Effector memory CD4-positive, alpha-beta T cell (primary cell): ENCODE measurements around the gene MRAP.
"Not testable (repeated sequence)": the region's sequence is repeated elsewhere in the genome, so short reads cannot be mapped to it uniquely, and the experiment has no call there.

Experiments
- DNase-seq, 3 donors: peaks; one replicate each; pipeline ENCODE4 v3.0.0-alpha.2; 2020
- H3K27ac ChIP-seq: 2 replicates; pipeline ENCODE4 v1.7.0; 2013; ENCODE audit warnings: mild to moderate bottlenecking, low read length, moderate library complexity; ENCODE audit not compliant: insufficient read depth, poor library complexity, severe bottlenecking
- H3K27me3 ChIP-seq: replicated peaks from 2 replicates; pipeline ENCODE4 v1.7.0; 2013; ENCODE audit warnings: mild to moderate bottlenecking, low read length; ENCODE audit not compliant: insufficient read depth, control insufficient read depth, poor library complexity, severe bottlenecking
- H3K36me3 ChIP-seq: 2 replicates; pipeline ENCODE4 v1.7.0; 2013; ENCODE audit warnings: mild to moderate bottlenecking, low read length, moderate library complexity; ENCODE audit not compliant: control insufficient read depth, insufficient read depth
- H3K4me1 ChIP-seq: 2 replicates; pipeline ENCODE4 v1.7.0; 2013; ENCODE audit warnings: low read length, mild to moderate bottlenecking; ENCODE audit not compliant: control insufficient read depth, insufficient read depth, poor library complexity, severe bottlenecking
- H3K4me3 ChIP-seq: 2 replicates; pipeline ENCODE4 v1.7.0; 2013; ENCODE audit warnings: low read length, low read depth, mild to moderate bottlenecking; ENCODE audit not compliant: insufficient read depth, poor library complexity, severe bottlenecking
- H3K9me3 ChIP-seq: 2 replicates; pipeline ENCODE4 v1.7.0; 2013; ENCODE audit warnings: mild to moderate bottlenecking, low read length, moderate library complexity; ENCODE audit not compliant: control insufficient read depth
- total RNA-seq, 3 donors: gene quantifications; one replicate each; lab custom pipeline; 2026; lab: John Stamatoyannopoulos, UW

The MRAP gene
- total RNA-seq, result 0 reads per million in 3 donors

DNA sequence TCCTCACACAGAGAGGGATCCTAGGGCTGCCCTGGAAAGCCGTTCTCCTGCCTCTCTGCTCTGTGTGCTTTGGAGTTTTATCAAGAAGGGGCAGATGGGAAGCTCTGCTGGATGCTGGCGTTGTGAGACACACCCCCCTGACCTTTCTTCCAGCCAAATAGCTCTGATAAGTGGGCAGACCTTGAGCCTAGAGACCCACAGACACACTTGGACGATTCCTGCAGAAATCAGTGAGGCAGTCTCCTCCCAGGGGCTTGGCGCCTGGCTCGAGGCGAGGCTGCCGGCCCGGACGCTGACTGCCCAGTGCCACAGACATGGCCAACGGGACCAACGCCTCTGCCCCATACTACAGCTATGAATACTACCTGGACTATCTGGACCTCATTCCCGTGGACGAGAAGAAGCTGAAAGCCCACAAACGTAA, at the start of gene MRAP:
MRAP (plus strand) TSS at position 198 of the 424 bp plus-strand sequence; CDS start at position 315, 117 bp downstream.
- Histone ChIP-seq H3K4me3 (no peak within 1 kb of the TSS), H3K36me3 (no peaks in the 10 kb centered on the region), H3K27me3 (no peaks in the 10 kb centered on the region), H3K9me3 (no peaks in the 10 kb centered on the region), H3K27ac (no peak within 1 kb of the TSS), H3K4me1 (no peaks in the 10 kb centered on the region)
- DNase-seq, result no peak

DNA sequence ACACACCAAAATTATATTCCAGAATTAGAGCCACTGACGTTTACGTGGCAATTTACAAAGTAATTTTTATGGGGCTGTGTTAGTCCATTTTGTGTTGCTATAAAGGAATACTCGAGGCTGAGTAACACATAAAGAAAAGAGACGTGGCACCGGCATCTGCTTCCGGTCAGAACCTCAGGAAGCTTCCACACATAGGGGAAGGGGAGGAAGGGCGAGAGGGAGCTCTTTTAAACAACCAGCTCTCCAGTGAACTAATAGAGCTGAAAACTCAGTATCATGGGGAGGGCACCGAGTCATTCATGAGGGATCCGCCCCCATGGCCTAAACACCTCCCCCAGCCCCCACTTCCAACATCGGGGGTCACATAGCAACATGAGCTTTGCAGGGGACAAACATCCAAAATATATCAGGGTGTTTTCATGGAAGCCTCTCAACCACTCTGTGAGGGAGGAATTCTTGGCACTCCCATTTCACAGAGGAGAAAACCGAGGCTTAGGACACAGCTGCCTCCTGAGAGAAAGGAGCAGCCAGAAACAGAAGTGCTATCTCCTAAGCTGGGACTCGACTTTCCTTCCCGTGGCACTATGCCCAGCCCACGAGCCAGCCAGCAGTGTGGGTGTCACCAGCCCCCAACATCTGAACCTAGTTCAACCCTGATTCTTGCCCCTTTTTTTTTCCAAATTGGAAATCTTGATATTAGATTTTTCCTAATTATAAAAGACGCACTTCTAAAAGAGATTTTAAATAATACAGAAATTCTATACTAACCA, 49.0 kb upstream of the MRAP start:
- Histone ChIP-seq H3K4me1 (no peaks in the 10 kb centered on the region), H3K27me3 (no peaks in the 10 kb centered on the region), H3K4me3 (no peak overlapping the region), H3K9me3 (no peaks in the 10 kb centered on the region), H3K36me3 (no peaks in the 10 kb centered on the region), H3K27ac (no peak overlapping the region)
- DNase-seq, result no peak

- no peaks in the 10 kb centered on the region for H3K4me1 ChIP-seq
- H3K27me3 ChIP-seq, result no peaks in the 10 kb centered on the region
- no peaks in the 10 kb centered on the region for H3K9me3 ChIP-seq
- DNase-seq, result no peak
- H3K27ac ChIP-seq, result no peak overlapping the region
- H3K36me3 ChIP-seq, result no peaks in the 10 kb centered on the region
- H3K4me3 ChIP-seq, result no peak overlapping the region
Measured at GRCh38 chr21:32252136-32252535, 46.5 kb upstream of the MRAP start.

DNA sequence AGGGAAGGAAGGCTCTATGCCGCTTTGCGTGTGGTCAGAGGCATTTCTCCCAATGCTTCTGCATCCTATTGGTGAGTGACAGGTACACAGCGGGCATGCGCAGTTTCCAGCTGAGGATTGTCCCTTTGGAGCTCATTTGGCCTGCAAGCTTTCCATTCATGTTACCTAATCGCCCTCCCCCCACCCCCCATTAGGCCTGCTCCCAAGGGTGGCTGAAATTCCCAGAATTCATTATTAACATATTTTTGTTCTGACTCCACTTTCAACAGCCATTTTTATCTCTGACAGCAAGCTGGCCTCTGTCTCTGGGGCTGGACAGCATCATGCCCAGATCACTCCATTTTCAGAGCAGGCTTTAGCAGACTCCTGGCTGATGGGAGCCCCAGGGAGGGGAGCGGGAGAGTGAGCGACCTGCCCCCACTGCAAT, 45.4 kb upstream of the MRAP start:
- no peak for DNase-seq
- Histone ChIP-seq H3K27ac (no peak overlapping the region), H3K4me3 (no peak overlapping the region), H3K27me3 (no peaks in the 10 kb centered on the region), H3K9me3 (no peaks in the 10 kb centered on the region), H3K4me1 (no peaks in the 10 kb centered on the region), H3K36me3 (no peaks in the 10 kb centered on the region)

- Histone ChIP-seq H3K9me3 (no peaks in the 10 kb centered on the region), H3K27ac (no peak overlapping the region), H3K36me3 (no peaks in the 10 kb centered on the region), H3K4me3 (no peak overlapping the region), H3K27me3 (no peaks in the 10 kb centered on the region), H3K4me1 (no peaks in the 10 kb centered on the region)
- DNase-seq, result no peak
Measured at GRCh38 chr21:32256251-32256650, 42.4 kb upstream of the MRAP start.

GRCh38 chr21:32256873-32257620, 41.6 kb upstream of the MRAP start:
- DNase-seq, result no peak
- Histone ChIP-seq H3K27me3 (no peaks in the 10 kb centered on the region), H3K36me3 (no peaks in the 10 kb centered on the region), H3K4me3 (no peak overlapping the region), H3K9me3 (no peaks in the 10 kb centered on the region), H3K4me1 (no peaks in the 10 kb centered on the region), H3K27ac (no peak overlapping the region)

DNA sequence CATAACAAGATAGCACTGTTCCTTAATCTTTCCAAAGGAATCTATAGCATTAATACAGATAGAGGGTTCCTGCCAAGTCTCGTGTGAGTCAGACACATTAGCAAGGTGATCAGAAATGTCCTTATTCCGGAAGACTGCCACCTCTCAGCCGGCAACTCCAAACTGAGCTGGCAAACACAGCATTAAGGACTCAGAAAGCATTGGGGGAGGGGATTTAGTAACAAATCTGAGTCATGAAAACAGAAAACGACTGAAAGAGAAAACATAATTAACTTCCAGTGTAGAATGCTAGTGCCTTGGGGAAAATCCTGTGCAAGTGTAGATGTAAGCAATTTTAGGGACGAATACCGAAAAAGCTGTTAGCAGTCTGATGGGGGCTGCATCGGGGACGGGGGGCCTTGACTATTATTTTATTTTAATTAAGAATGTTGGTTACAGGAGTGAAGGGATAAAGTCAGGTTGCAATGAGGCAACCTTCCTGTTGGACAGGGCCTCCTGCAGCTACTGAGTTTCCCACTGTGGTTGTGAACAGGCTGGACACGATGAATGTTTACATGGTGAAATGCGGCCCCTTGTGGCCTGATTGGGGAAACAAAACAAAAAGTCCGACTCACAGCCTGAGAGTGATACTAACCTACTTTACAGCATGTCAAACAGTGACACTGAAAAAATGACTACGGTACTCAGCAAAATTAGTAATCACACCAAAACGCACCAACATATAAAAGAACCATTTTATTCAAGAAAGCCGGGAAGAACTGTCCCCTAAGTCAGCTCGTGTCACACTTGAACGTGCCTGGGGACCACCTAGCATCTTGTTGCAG, 40.5 kb upstream of the MRAP start:
- Histone ChIP-seq H3K27me3 (no peaks in the 10 kb centered on the region), H3K36me3 (no peaks in the 10 kb centered on the region), H3K4me3 (no peak overlapping the region), H3K4me1 (no peaks in the 10 kb centered on the region), H3K9me3 (no peaks in the 10 kb centered on the region), H3K27ac (no peak overlapping the region)
- DNase-seq, result no peak

- H3K27ac ChIP-seq, H3K36me3 ChIP-seq, H3K9me3 ChIP-seq, H3K27me3 ChIP-seq, H3K4me1 ChIP-seq, DNase-seq, H3K4me3 ChIP-seq: not testable (repeated sequence)
Measured at GRCh38 chr21:32258786-32259048, 39.9 kb upstream of the MRAP start.

- no peaks in the 10 kb centered on the region for H3K9me3 ChIP-seq
- H3K27me3 ChIP-seq, result no peaks in the 10 kb centered on the region
- H3K4me1 ChIP-seq, result no peaks in the 10 kb centered on the region
- no peak overlapping the region for H3K27ac ChIP-seq
- no peaks in the 10 kb centered on the region for H3K36me3 ChIP-seq
- DNase-seq, result no peak
- no peak overlapping the region for H3K4me3 ChIP-seq
Measured at GRCh38 chr21:32260130-32260529, 38.5 kb upstream of the MRAP start.

DNA sequence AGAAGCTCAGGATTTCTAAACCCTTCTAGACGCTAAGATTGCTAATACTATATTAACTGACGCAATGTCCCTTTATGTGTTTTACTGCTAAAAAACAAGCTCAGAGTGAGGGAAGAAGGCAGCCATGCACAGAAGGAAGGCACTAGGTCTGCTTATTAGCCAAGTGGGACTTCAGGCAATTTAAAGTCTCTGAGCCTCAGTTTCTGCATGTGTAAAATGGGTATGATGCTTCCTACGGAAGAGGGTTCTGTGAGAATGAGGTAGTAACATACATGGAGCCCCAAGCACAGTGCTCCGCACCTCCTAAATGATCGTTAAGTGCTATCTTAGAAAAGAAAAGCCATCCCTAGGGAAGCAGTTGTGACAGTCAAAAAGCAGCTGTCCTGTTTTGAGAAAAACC, 36.7 kb upstream of the MRAP start:
- no peak for DNase-seq

More for the DNA sequence above, 36.7 kb upstream of the MRAP start:
- Histone ChIP-seq H3K27ac (no peak overlapping the region), H3K36me3 (peaks cover 2% of the 10 kb centered on the region), H3K9me3 (no peaks in the 10 kb centered on the region), H3K4me3 (no peak overlapping the region), H3K27me3 (no peaks in the 10 kb centered on the region), H3K4me1 (no peaks in the 10 kb centered on the region)
